Lower leg skin (tissue), 3 donors: ENCODE results near the gene KMT2C.

Source experiments
- POLR2A ChIP-seq, 2 donors: fragments of 450-650 bp; IDR thresholded peaks; one replicate each; pipeline ENCODE4 v1.6.1; 2016 to 2017; ENCODE audit warnings: antibody characterized with exemption in 2 of 2, mild to moderate bottlenecking in 1 of 2, moderate library complexity in 1 of 2
- TF ChIP-seq, protein P1 (sequence below), 3 donors: fragments of 450-650 bp; IDR thresholded peaks; one replicate each; pipeline ENCODE4 v1.5.1; 2016; ENCODE audit warnings: antibody characterized with exemption in 3 of 3, mild to moderate bottlenecking in 3 of 3, moderate library complexity in 2 of 3

- TF ChIP-seq, protein P1, sequence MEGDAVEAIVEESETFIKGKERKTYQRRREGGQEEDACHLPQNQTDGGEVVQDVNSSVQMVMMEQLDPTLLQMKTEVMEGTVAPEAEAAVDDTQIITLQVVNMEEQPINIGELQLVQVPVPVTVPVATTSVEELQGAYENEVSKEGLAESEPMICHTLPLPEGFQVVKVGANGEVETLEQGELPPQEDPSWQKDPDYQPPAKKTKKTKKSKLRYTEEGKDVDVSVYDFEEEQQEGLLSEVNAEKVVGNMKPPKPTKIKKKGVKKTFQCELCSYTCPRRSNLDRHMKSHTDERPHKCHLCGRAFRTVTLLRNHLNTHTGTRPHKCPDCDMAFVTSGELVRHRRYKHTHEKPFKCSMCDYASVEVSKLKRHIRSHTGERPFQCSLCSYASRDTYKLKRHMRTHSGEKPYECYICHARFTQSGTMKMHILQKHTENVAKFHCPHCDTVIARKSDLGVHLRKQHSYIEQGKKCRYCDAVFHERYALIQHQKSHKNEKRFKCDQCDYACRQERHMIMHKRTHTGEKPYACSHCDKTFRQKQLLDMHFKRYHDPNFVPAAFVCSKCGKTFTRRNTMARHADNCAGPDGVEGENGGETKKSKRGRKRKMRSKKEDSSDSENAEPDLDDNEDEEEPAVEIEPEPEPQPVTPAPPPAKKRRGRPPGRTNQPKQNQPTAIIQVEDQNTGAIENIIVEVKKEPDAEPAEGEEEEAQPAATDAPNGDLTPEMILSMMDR (IDR thresholded peaks at IDR 0.05): no peak
- TF ChIP-seq POLR2A (IDR thresholded peaks at IDR 0.05): no peak
Measured at GRCh38 chr7:152093717-152094116, 342.1 kb downstream of the KMT2C start.
